ENCODE data around the gene ID3. TPM values are rescaled to one million over a fixed set of nuclear protein-coding genes. Genes with fewer than 3 reads are reported as not detected.

ID3 gene
- total RNA-seq, result 76.0 and 154 TPM in 2 replicates

- no peak for TF ChIP-seq CTCF (conservative IDR thresholded peaks at IDR 0.05; ENCODE audit: low read depth, low read length)
- H3K4me3 ChIP-seq (ENCODE audit: low read depth, low read length), result peak within 1 kb of the TSS; percentile 75
- DNase-seq (ENCODE audit: low read depth), result peak; percentile 44
Observed at GRCh38 chr1:23559136-23559984, at the start of gene ID3. Gene ID3 (minus strand): TSS chr1:23559501. CDS start chr1:23559426, 75 bp downstream.

- TF ChIP-seq CTCF (conservative IDR thresholded peaks at IDR 0.05; ENCODE audit: low read depth, low read length), result no peak
- H3K4me3 ChIP-seq (ENCODE audit: low read depth, low read length), result no peak overlapping the region
- DNase-seq (ENCODE audit: low read depth), result no peak
Observed at GRCh38 chr1:23607944-23608343, 48.6 kb upstream of the ID3 start.

- DNase-seq (ENCODE audit: low read depth), result no peak
- TF ChIP-seq CTCF (conservative IDR thresholded peaks at IDR 0.05; ENCODE audit: low read depth, low read length), result no peak
- no peak overlapping the region for H3K4me3 ChIP-seq (ENCODE audit: low read depth, low read length)
Observed at GRCh38 chr1:23601968-23602876, 42.9 kb upstream of the ID3 start.

- H3K4me3 ChIP-seq (ENCODE audit: low read depth, low read length), result no peak overlapping the region
- TF ChIP-seq CTCF (conservative IDR thresholded peaks at IDR 0.05; ENCODE audit: low read depth, low read length), result no peak
- DNase-seq (ENCODE audit: low read depth), result no peak
Observed at GRCh38 chr1:23601135-23601967, 42.0 kb upstream of the ID3 start.

- TF ChIP-seq CTCF (conservative IDR thresholded peaks at IDR 0.05; ENCODE audit: low read depth, low read length), result no peak
- no peak overlapping the region for H3K4me3 ChIP-seq (ENCODE audit: low read depth, low read length)
- no peak for DNase-seq (ENCODE audit: low read depth)
Observed at GRCh38 chr1:23600283-23600682, 41.0 kb upstream of the ID3 start.

- DNase-seq (ENCODE audit: low read depth), result no peak
- no peak for TF ChIP-seq CTCF (conservative IDR thresholded peaks at IDR 0.05; ENCODE audit: low read depth, low read length)
- H3K4me3 ChIP-seq (ENCODE audit: low read depth, low read length), result no peak overlapping the region
Observed at GRCh38 chr1:23599125-23599524, 39.8 kb upstream of the ID3 start.
